Measurements from ENCODE around the gene DENND5A. TPM values are rescaled to one million over a fixed set of nuclear protein-coding genes. Genes with fewer than 3 reads are reported as not detected.
"Not testable (repeated sequence)": the region's sequence is repeated elsewhere in the genome, so short reads cannot be mapped to it uniquely, and the experiment has no call there.

The DENND5A gene
- total RNA-seq, 1 donor from 2014 or later = 54.0 TPM

DNA sequence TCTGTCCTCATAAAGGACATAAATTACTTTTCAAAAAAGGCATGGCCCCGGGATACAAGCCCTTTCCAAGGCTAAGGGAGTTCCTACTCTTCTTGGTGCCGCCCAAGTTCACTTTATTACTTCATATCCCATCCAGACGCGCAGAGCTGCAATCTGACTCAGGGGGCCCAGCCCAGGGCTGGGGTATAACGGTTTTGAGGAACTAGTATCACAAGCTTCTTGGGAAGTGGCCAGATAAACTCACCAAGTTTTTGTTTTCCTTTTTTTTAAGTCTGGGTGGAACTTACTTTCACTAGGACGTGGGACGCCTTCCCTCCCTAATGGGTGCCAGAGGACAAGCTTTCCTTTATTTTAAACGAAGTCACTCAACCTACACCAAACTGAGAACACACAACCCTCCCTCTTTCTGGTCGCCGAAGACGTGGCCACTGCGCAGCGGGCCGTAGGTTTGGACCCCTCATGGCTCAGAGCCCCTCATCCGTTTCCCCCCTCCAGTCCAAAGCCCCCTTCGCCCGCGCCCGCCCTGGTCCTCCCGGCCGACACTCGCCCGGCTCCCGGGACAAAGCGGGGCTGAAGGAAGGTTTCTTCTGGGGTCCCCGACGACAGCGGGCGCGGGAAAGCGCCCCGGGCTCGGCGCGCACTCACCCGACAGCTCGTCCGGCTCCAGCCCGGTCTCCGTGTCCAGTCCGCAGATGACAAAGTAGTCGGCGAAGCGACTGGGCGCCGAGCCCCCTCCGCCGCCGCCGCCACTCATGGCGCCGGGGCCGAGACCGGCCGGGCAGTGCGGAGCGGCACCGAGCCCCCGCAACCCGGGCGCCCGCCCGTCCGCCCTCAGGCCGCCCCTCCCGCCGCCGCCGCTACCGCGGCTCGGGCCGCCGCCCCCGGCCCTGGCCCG, 587 bp downstream of the DENND5A start:
- DNase-seq (ENCODE audit: low spot score) = peak; percentile 55

DNA sequence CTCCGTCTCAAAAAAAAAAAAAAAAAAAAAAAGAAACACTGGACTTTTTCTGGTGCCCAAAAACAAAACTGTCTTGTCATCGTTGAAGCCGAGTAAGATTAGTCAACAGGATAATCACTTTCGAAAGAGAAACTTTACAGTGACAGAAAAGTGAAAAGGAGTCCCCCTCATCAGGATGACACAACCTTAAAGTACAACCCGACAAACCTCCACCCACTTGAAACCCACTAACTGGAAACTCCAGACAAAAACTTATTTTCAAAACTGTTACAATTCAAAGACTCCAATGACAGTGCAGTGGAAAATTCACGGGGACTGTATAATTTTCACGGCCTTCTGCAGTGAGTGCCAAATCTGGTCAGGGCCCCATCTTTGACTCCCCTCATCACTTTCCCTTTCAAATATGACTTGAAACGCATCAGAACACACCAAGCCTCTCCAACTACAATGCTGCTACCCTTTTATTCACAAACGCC, 1.3 kb downstream of the DENND5A start:
- DNase-seq (ENCODE audit: low spot score) = no peak

DNA sequence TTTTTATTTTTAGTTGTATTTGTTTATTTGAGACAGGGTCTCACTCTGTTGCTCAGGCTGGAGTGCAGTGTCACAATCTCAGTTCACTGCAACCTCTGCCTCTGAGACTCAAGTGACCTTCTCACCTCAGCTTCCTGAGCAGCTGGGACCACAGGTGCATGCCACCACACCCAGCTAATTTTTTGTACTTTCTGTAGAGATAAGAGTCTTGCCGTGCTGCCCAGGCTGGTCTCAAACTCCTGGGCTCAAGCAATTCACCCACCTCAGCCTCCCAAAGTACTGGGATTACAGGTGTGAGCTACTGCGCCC, 4.4 kb downstream of the DENND5A start:
- not testable (repeated sequence) for DNase-seq (ENCODE audit: low spot score)

DNA sequence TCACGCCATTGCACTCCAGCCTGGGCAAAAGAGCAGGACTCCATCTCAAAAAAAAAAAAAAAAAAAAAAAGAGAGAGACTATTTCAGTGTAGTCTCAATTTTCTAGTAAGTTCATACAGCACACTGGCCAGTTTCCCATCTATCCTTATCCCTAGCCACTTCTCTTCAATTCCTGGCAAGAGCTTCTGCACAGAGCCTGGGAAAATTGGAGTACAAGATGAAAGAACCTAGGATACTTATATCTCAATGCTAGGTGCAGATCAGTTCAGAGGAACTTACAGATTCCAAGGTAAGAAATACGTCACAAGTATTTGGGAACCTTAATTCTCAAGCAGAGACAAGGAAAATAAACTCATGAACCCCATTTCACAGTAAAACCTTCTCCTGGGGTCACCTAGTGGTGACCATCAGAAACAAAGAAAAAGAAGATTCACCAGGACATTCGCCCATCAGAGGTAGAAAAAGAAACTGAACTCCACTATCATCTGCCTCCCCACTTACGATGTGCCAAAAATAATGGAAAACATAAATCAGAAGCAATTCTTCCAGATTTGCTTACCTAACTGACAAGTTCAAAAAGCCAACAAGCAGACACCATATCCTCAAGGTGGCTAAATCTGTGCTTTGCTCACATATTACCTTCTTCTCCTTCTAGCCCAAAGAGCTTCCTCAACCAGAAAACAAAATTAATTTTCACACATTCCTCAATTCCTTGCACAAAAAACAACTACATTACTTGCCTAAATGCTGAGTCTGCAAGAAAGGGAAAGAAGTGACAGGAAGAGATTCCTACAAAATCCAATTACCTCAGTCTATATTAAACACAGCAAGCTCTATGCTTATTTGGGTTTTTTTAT, 4.9 kb downstream of the DENND5A start:
- no peak for DNase-seq (ENCODE audit: low spot score)

DNA sequence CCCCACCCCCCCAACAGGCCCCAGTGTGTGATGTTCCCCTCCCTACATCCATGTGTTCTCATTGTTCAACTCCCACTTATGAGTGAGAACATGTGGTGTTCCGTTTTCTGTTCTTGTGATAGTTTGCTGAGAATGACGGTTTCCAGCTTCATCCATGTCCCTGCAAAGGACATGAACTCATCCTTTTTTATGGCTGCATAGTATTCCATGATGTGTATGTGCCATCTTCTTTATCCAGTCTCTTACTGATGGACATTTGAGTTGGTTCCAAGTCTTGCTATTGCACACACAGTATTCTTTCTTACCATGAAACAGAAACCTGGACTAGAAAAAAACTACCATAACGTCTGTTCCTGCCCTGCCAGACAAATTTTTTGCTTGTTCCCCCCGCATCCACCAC, 6.9 kb downstream of the DENND5A start:
- not testable (repeated sequence) for DNase-seq (ENCODE audit: low spot score)

DNA sequence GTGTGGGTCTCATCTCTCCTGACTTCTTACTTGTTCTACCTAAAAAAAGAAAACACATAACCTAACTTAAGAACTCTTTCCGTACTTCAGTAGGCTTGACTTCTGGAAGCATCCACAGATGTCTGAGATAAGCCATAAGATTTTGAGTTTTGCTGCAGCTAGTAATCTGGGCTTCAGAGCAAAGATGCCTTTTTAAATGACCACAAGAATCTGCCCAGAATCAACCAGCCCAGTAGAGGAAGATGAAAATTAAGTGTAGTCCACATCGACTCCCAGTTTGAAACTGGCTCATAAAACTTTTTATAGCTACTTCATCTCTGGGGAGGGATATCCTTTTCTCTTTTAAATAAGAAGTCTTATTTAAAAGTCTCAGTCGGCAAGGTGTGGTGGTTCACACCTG, 10.7 kb downstream of the DENND5A start:
- no peak for DNase-seq (ENCODE audit: low spot score)

DNA sequence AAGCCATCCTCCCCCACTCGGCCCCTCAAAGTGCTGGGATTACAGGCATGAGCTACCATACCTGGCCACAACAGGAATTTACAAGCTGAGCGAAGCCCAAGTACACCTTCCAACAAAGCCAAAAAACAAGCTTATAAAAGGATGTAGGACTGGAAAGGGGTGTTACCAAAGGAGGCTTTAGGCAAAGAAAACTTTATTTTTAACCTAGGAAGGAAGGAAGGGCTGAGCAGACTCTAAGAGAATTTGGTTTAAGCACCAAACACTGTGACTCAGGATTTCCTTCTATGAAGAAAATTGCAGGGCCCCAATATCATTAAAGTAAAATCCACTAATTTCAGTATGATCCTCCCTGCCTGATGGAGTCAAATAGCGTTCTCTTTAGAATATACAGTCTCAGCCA, 12.1 kb downstream of the DENND5A start:
- no peak for DNase-seq (ENCODE audit: low spot score)

DNA sequence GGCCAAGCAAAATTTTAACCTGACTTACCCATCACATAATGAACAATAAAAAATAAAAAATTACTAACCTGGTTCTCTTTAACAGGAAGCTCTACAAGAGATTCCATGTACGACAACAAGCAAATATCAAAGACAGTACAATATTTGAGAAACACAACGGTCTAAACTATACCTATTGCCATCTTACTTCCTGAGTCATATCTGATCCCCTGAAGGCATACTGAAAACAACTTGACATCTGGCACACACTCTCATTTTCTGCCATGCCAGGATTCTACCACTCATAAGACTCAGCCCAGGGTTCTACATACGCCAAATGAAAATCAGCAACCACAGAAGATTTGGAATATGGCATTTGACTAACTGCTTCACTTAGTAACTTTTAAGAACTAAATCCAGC, 13.8 kb downstream of the DENND5A start:
- no peak for DNase-seq (ENCODE audit: low spot score)

DNA sequence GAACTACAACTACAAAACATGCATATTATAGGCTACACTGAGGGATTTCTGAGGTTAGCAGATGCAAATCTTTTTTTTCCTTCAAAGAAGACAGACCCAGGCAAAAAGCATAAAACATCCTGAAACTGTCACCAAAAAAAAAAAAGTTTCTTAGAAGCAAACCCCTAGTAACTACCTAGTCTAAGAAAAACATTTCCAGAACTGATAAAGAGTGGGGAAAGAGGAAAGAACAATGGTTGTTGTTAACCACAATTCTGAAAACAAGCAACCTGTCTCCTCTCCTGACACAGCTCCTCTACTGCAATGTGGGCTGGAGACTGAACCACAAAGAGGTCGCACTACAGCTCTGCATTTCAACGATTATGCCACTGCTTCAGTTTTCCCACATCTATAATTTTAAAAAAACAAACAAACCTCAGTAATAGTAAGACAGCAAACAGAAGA, 15.0 kb downstream of the DENND5A start:
- no peak for DNase-seq (ENCODE audit: low spot score)

DNA sequence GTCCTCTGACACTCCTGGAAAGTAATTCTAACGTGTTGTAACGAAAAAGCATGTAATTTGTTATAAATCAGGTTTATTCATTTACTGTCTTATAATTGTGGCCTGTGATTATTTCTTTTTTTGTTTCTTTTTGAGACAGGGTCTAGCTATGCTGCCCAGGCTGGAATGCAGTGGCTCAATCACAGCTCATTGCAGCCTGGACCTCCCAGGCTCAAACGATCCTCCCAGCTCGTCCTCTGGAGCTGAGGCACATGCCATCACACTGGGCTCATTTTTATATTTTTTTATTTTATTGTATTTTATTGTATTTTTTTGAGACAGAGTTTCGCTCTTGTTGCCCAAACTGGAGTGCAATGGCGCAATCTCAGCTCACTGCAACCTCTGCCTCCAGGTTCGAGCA, 15.9 kb downstream of the DENND5A start:
- no peak for DNase-seq (ENCODE audit: low spot score)

DNA sequence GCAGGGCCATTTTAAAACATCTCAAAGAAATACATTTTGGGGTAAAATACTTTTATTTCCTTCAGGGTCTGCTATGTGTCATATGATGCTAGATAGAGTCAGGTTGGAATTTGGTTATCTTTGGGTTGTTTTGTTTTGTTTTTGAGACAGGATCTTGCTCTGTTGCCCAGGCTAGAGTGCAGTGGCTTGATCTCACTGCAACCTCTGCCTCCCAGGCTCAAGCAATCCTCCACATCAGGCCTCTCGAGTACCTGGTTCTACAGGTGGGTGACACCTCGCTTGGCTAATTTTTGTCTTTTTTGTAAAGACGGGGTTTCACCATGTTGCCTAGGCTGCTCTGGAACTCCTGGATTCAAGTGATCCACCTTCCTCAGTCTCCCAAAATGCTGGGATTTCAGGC, 17.3 kb downstream of the DENND5A start:
- no peak for DNase-seq (ENCODE audit: low spot score)

DNA sequence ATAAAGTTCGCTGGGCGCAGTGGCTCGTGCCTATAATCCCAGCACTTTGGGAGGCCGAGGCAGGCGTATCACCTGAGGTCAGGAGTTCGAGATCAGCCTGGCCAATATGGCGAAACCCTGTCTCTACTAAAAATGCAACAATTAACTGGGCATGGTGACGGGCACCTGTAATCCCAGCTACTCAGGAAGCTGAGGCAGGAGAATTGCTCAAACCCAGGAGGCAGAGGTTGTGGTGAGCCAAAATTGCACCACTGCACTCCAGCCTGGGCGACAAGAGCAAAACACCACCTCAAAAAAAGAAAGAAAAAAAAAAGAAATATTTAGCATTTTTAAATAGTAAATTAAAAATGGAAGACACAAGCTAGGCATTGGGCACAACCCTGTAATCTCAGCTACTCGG, 28.9 kb downstream of the DENND5A start:
- not testable (repeated sequence) for DNase-seq (ENCODE audit: low spot score)

DNA sequence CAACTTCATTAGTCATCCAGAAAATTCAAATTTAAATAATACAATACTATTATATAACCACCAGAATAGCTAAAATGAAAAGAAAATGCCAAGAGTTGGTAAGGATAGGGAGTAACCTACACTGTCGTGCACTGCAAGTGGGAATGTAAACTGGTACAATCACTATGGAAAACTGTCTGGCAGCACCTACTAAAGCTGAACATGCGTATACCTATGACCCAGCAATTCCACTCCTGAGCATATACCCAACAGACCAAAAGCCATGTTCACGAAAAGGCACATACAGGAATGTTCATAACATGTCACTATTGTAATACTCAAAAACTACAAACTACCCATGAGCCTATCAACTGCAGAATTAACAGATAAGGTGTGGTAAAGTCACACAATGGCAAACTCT, 32.7 kb downstream of the DENND5A start:
- no peak for DNase-seq (ENCODE audit: low spot score)

DNA sequence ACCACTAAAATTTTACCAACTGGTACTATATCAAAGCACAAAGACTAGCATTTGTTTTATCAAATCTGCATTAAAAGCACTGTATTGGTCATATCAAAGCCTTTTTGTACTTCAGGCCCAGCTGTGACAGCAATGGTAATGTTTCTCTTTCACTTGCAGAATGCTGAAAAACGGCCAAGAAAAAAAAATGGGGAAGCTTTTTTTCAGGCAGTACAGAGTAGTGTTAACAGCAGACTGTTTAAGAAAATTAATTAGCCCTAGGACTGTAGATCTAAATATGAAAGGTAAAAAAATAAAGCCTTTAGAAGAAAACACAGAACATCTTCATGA, 33.3 kb downstream of the DENND5A start:
- no peak for DNase-seq (ENCODE audit: low spot score)

DNA sequence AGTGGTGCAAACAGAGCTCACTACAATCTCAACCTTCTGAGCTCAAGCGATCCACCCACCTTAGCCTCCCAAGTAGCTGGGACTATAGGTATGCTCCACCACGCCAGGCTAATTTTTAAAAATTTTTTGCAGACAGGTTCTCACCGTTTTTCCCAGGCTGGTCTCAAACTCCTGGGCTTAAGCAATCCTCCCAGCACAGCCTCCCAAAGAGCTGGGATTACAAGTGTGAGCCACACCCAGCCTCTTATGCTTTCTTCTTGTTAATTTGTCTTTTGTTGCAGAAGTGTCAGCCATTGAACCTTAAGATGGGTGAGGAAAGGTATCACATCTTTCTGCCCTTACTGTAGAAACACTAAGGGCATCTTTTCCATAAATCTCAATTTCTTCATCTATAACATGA, 34.9 kb downstream of the DENND5A start:
- DNase-seq (ENCODE audit: low spot score) = no peak

DNA sequence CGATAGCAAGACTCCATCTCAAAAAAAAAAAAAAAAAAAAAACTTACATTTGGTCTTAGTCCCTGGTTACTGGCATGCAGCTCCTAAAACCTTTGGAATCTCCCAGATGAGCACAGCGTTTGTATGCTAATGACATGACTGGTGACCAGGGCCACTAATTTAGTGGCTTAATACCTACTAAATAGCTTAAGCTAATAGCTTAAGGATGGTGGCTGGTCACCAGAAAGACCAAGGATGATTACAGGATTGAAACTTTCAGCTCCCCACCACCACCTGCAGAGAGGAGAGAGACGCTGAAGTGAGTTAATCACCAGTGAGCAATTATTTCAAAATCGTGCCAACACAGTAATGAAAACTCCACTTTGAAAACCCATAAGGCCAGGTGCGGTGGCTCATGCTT, 37.1 kb downstream of the DENND5A start:
- no peak for DNase-seq (ENCODE audit: low spot score)

DNA sequence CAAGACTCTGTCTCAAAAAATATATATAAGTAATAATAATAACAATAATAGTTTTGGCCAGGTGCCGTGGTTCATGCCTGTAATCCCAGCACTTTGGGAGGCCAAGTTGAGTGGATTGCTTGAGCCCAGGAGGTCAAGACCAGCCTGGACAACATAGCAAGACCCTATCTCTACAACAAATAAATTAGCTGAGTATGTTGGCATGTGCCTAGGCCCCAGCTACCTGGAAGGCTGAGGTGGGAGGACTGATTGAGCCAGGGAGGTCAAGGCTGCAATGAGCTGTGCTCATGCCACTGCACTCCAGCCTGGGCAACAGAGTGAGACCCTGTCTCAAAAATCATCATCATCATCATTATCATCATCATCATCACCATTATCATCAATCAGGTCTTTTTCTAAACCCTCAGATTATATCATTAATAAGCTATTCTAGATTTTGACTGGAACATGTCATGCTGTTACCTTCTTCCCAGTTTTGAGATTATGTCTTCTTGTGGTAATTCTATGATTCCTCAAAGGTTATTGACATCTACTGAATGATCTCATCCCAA, 39.3 kb downstream of the DENND5A start:
- no peak for DNase-seq (ENCODE audit: low spot score)

DNA sequence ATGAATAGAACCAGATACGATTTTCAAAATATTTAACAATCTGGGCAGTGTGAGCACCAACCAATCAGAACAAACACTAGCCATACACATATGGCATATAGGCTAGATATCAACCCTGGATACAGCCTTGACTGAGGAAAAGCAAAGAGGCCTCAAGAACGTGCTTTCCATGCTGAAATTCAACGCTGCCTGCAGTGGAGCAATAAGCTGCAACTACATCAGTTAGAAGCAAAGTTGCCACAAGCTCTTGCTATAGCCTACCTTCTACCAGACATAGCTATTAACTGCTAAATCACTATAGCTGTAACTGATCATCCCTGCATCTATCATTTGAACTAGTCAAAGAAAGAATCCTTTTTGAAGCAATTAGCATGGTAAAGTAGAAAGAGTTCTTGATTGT, 42.5 kb downstream of the DENND5A start:
- DNase-seq (ENCODE audit: low spot score) = no peak

DNA sequence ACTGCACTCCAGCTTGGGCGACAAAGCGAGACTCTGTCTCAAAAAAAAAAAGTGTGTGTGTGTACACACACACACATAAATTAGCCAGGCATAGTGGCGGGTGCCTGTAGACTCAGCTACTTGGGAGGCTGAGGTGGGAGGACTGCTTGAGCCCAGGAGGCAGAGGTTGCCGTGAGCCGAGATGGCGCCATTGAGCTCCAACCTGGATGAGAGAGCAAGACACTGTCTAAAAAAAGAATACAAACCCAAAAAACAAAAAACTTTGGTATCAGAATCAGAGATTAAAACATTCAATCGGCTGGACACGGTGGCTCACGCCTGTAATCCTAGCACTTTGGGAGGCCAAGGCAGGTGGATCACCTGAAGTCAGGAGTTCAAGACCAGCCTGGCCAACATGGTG, 44.3 kb downstream of the DENND5A start:
- DNase-seq (ENCODE audit: low spot score) = not testable (repeated sequence)

DNA sequence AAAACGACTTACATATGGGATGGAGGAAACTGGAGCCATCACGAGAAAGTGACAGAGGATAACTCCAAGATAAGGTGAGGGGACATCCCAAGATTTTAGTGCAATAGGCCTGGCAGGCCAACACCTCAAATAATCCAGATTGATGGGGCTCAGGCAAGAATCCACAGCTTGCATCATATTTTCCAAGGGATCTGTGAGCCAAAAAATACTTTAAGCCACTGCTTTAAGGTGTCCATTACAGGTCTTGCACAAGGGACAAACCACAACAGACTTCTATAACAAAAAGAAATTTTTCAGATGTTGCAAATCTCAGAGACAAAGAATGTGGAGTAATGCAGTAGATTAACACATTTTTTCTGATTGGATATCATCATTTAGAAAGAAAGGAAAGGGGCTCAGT, 45.6 kb downstream of the DENND5A start:
- DNase-seq (ENCODE audit: low spot score) = no peak

DNA sequence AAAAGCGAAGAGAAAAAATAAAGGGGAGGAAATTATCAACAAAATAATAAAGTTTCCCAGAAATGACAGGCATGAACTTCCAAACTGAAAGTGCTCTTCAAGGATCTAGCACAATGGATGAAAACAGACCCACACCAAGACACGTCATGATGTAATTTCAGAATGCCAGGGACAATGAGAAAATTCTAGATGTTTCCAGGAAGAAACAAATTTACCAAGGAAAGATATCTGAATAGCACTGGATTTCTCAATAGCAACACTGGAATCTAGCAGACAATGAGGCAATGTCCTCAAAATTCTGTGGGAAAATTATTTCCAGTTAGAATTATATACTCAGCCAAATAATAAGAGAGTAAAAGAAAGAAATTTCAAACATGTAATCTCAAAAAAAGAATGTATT, 46.0 kb downstream of the DENND5A start:
- DNase-seq (ENCODE audit: low spot score) = no peak

DNA sequence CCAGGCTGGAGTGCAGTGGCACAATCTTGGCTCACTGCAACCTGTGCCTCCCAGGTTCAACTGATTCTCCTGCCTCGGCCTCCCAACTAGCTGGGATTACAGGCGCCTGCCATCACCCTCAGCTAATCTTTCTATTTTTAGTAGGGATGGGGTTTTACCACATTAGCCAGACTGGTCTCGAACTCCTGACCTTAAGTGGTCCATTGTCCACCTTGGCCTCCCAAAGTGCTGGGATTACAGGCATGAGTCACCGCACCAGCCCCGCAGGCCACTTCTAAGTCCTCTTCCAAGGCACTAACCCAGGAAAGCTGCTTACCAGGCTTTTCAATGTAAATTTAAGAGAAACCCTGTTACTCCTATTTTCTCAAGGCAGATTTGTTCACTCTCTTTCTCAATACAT, 50.4 kb downstream of the DENND5A start:
- no peak for DNase-seq (ENCODE audit: low spot score)

DNA sequence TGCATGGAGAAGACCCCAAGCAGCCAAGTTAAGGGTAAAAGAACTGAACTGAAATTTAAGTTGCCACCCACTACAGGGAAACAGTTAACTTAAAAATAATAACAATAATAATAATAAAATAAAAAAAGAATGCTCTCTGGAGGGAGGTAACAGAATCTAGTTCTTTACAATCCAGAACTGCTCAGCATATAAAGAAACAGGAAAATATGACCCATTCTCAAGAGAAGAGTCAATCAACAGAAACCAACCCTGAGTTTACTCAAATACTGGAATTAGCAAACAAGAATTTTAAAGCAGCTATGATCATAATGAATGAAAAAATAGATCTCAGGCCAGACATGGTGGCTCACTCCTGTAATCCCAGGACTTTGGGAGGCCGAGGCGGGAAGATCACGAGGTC, 53.8 kb downstream of the DENND5A start:
- DNase-seq (ENCODE audit: low spot score) = no peak
